Fibroblast of pulmonary artery (primary cell): Measurements from ENCODE around the gene AZIN2.

ENCODE experiments used
- DNase-seq: peaks from one replicate; pipeline ENCODE4 v3.0.0-alpha.2; 2010; ENCODE audit warnings: low read depth
- H3K4me3 ChIP-seq: replicated peaks from 2 replicates; pipeline ENCODE4 v1.5.1; 2011; ENCODE audit warnings: low read depth, mild to moderate bottlenecking, control low read depth, low read length, moderate library complexity
- TF ChIP-seq, protein P1 (sequence below): IDR thresholded peaks from 2 replicates; pipeline ENCODE4 v1.5.1; 2011; ENCODE audit warnings: mild to moderate bottlenecking, control low read depth, low read length, inconsistent platforms; ENCODE audit errors: missing control alignments

Gene AZIN2

DNA sequence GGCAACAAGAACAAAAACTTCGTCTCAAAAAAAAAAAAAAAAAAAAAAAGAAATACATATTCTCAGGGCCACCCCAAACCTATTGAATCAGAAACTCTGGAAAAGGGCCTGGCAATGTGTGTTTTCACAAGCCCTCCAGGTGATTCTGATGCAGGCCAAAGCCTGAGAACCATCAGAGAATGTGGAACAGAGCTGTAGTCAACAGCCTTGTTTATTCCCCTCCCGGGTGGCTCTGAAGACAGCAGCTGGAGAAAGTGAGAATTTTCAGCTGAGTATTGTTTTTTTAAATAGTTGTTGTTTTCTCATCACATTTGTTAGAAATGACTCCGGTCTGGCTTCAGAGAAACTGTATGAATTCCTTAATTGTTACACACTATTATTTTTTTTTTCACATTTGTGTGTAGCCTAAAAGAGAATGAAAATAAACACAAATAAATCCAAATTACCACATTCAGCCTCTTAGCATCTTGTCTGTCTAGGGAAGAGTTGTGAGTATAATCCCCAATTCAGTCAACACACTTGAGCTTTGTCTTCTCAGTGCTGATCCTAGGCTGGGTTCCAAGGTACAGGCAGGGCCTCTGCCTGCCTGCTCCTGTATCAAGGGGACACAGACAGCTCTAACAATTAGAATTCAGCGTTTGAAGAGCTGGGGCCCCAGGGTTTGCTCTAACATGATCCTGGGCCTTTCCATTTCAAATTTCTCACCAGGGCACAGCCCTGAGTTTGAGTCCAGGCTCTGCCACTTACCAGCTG is 6.6 kb upstream of the AZIN2 start:
- H3K4me3 ChIP-seq: no peak overlapping the region
- DNase-seq: no peak
- TF ChIP-seq, protein P1, sequence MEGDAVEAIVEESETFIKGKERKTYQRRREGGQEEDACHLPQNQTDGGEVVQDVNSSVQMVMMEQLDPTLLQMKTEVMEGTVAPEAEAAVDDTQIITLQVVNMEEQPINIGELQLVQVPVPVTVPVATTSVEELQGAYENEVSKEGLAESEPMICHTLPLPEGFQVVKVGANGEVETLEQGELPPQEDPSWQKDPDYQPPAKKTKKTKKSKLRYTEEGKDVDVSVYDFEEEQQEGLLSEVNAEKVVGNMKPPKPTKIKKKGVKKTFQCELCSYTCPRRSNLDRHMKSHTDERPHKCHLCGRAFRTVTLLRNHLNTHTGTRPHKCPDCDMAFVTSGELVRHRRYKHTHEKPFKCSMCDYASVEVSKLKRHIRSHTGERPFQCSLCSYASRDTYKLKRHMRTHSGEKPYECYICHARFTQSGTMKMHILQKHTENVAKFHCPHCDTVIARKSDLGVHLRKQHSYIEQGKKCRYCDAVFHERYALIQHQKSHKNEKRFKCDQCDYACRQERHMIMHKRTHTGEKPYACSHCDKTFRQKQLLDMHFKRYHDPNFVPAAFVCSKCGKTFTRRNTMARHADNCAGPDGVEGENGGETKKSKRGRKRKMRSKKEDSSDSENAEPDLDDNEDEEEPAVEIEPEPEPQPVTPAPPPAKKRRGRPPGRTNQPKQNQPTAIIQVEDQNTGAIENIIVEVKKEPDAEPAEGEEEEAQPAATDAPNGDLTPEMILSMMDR: no peak

DNA sequence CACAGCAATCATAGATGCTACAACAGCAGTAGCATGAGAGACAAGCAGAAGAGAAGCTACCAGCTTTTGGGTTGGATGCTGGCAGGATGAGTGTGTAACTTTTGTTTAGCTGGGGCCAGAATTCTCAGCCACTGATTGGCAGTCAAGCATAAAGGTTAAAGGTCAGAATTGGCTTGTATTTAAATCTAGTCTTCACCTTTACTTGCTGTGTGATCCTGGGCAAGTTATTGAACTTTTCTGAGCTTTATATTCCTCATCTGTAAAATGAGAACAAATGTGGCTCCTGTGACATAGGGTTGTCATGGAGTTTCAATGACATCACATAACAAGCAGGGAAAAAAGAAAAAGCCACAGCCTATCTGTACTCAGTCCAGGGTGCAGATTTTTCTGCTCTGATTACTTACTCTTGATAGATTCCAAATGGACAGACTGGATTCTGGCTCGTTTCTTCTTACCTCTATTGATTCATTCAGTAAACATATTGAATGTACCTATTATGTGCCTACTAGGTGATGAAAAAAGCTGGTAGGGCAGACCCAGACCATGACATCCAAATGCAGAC is 2.8 kb upstream of the AZIN2 start:
- DNase-seq: no peak

DNA sequence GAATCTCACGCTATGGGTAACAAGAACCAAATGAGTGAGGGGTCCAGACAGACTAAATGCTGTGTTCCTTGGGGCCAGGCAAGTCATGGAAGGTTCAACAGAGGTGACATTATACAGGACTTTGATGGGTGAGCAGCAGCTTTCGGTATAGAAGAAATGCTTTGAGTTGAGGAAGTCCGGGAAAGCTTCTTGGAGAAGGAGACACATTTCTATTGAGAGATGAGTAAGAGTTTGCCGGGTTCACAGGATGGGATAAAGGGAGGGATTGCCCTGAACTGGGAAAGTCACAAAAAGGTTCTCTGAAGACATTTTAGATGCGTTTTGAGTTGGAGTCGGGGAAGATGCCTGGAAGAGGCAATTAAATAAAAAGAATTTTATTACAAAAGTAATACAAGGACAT is 580 bp upstream of the AZIN2 start:
- no peak for DNase-seq
- TF ChIP-seq, protein P1: no peak
- H3K4me3 ChIP-seq: peak overlapping the region; percentile 79

More for the DNA sequence above, 2.8 kb upstream of the AZIN2 start:
- H3K4me3 ChIP-seq: no peak overlapping the region
- TF ChIP-seq, protein P1: no peak

DNA sequence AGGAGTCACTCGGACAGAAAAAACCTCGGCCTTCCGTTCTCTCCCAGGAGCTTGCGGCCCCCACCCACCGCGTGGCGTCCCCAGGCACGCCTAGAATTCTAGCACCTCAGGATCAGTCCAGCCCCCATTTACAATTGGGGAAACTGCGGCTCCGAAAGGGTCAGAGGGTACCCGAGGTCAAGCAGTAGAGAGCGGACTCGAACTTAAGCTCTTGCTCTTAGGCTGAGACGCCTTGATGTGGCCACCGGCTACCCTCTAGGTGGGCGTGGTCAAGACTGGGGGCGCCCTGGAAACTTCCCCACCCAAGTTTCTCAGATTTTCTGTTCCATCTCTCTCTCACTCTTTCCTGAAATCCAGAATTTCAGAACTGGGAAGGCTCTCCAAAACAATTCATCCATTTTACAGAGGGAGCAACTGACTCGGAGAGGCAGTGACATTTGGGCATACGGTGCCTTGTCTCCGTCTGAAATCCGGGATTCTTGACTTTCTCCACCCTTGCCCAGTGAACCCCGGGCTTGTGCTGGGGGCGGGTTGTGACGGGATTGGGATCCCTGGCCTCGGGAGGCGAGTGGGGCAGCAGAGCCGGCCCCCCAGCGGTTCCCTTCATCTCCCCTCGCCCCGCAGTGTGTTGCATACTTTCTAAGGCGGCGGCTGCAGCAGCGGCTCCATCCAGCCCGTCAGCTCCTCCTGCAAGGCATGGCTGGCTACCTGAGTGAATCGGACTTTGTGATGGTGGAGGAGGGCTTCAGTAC is 777 bp downstream of the AZIN2 start:
- no peak for DNase-seq
- peak overlapping the region; percentile 79 for H3K4me3 ChIP-seq
- TF ChIP-seq, protein P1: no peak

DNA sequence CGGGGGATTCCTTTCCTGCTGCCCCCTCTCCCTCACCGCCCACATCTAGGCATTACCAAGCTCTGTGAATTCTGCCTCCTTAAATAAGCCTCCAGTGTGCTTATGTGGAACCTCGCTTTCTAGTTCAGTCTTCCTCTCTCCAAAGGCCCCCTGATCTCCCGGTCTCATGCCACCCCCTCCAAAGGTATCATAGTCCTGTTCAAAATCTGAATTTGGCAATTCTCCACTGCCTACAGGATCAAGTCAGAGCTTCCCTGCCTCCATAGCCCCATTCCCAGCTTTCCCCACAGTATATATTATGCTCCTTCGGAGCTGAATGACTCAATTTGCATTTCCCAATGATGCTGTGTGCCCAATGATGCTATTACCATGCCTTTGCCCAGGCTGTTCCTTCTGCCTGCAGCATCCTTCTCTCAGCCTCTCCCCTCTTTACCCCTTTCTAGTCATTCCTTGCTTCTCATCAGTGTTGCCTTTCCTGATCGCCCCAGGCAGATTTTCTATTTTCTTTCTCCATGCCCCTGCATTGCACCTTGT is 1.7 kb downstream of the AZIN2 start:
- H3K4me3 ChIP-seq: no peak overlapping the region

DNA sequence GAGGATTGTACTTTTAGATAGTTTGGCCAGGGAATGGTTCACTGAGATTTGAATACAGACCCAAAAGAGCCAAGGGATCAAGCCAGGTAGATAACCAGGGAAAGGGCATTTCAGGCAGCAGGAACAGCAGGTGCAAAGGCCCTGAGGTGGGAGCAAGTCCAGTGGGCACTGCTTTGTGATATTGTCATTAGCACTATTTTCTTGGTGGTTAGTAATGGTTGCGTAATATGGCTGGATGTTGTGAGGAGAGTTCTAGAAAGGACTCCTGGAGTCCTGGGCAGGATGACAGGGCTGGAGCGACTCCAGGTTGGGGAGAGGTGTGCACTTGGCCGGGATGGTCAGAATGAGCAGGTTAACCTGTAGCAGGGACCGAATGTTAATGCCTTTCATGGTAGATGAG is 4.4 kb downstream of the AZIN2 start:
- DNase-seq: no peak
- TF ChIP-seq, protein P1: no peak
- H3K4me3 ChIP-seq: no peak overlapping the region

More for the DNA sequence above, 1.7 kb downstream of the AZIN2 start:
- TF ChIP-seq, protein P1: no peak
- DNase-seq: no peak
